ENCODE measurements around the gene PIGC.
"Not testable (repeated sequence)": the region's sequence is repeated elsewhere in the genome, so short reads cannot be mapped to it uniquely, and the experiment has no call there.

Gene PIGC

GRCh38 chr1:172442404-172442803 lies 1.5 kb downstream of the PIGC start:
- H3K9ac ChIP-seq (ENCODE audit: low read depth in 1 of 2, low read length in 2 of 2), result no peak overlapping the region
- H3K9me3 ChIP-seq (ENCODE audit: control insufficient read depth in 2 of 2, low read length in 2 of 2), result no peaks in the 10 kb centered on the region
- peaks cover 4% of the 10 kb centered on the region in 2 donors for H3K36me3 ChIP-seq (ENCODE audit: control insufficient read depth in 2 of 2, insufficient read depth in 2 of 2, low read length in 2 of 2)
- H3K4me3 ChIP-seq (ENCODE audit: low read length in 2 of 2), result peak overlapping the region in 1 of 2 donors; percentile 80
- peaks cover 6 to 9% of the 10 kb centered on the region in 2 donors for H3K4me1 ChIP-seq (ENCODE audit: control insufficient read depth in 2 of 2, insufficient read depth in 2 of 2, low read length in 2 of 2)
- no peak overlapping the region for H3K27ac ChIP-seq (ENCODE audit: low read depth in 2 of 2, low read length in 2 of 2)
- H3K27me3 ChIP-seq (ENCODE audit: control insufficient read depth in 2 of 2, insufficient read depth in 2 of 2, low read length in 2 of 2), result no peaks in the 10 kb centered on the region

GRCh38 chr1:172437183-172437582 lies 6.7 kb downstream of the PIGC start:
- not testable (repeated sequence) for H3K36me3 ChIP-seq (ENCODE audit: control insufficient read depth in 2 of 2, insufficient read depth in 2 of 2, low read length in 2 of 2); H3K27me3 ChIP-seq (ENCODE audit: control insufficient read depth in 2 of 2, insufficient read depth in 2 of 2, low read length in 2 of 2); H3K27ac ChIP-seq (ENCODE audit: low read depth in 2 of 2, low read length in 2 of 2); H3K9me3 ChIP-seq (ENCODE audit: control insufficient read depth in 2 of 2, low read length in 2 of 2); H3K9ac ChIP-seq (ENCODE audit: low read depth in 1 of 2, low read length in 2 of 2); H3K4me1 ChIP-seq (ENCODE audit: control insufficient read depth in 2 of 2, insufficient read depth in 2 of 2, low read length in 2 of 2); H3K4me3 ChIP-seq (ENCODE audit: low read length in 2 of 2)

- peak overlapping the region; percentile 37 for H3K4me3 ChIP-seq (ENCODE audit: low read length in 2 of 2)
- H3K4me1 ChIP-seq (ENCODE audit: control insufficient read depth in 2 of 2, insufficient read depth in 2 of 2, low read length in 2 of 2), result peaks cover 0 to 6% of the 10 kb centered on the region in 2 donors
- no peak overlapping the region for H3K9ac ChIP-seq (ENCODE audit: low read depth in 1 of 2, low read length in 2 of 2)
- H3K36me3 ChIP-seq (ENCODE audit: control insufficient read depth in 2 of 2, insufficient read depth in 2 of 2, low read length in 2 of 2), result no peaks in the 10 kb centered on the region
- H3K9me3 ChIP-seq (ENCODE audit: control insufficient read depth in 2 of 2, low read length in 2 of 2), result no peaks in the 10 kb centered on the region
- H3K27ac ChIP-seq (ENCODE audit: low read depth in 2 of 2, low read length in 2 of 2), result peak overlapping the region in 1 of 2 donors; percentile 48
- no peaks in the 10 kb centered on the region for H3K27me3 ChIP-seq (ENCODE audit: control insufficient read depth in 2 of 2, insufficient read depth in 2 of 2, low read length in 2 of 2)
Measured at GRCh38 chr1:172431721-172432192, 12.1 kb downstream of the PIGC start.

GRCh38 chr1:172431204-172431603 lies 12.7 kb downstream of the PIGC start:
- Histone ChIP-seq H3K36me3 (ENCODE audit: control insufficient read depth in 2 of 2, insufficient read depth in 2 of 2, low read length in 2 of 2) (no peaks in the 10 kb centered on the region), H3K4me1 (ENCODE audit: control insufficient read depth in 2 of 2, insufficient read depth in 2 of 2, low read length in 2 of 2) (peaks cover 0 to 6% of the 10 kb centered on the region in 2 donors), H3K27me3 (ENCODE audit: control insufficient read depth in 2 of 2, insufficient read depth in 2 of 2, low read length in 2 of 2) (no peaks in the 10 kb centered on the region), H3K9me3 (ENCODE audit: control insufficient read depth in 2 of 2, low read length in 2 of 2) (no peaks in the 10 kb centered on the region), H3K4me3 (ENCODE audit: low read length in 2 of 2) (no peak overlapping the region), H3K27ac (ENCODE audit: low read depth in 2 of 2, low read length in 2 of 2) (no peak overlapping the region), H3K9ac (ENCODE audit: low read depth in 1 of 2, low read length in 2 of 2) (no peak overlapping the region)

- Histone ChIP-seq H3K36me3 (ENCODE audit: control insufficient read depth in 2 of 2, insufficient read depth in 2 of 2, low read length in 2 of 2) (no peaks in the 10 kb centered on the region), H3K9ac (ENCODE audit: low read depth in 1 of 2, low read length in 2 of 2) (no peak overlapping the region), H3K9me3 (ENCODE audit: control insufficient read depth in 2 of 2, low read length in 2 of 2) (no peaks in the 10 kb centered on the region), H3K27ac (ENCODE audit: low read depth in 2 of 2, low read length in 2 of 2) (no peak overlapping the region), H3K4me3 (ENCODE audit: low read length in 2 of 2) (no peak overlapping the region), H3K4me1 (ENCODE audit: control insufficient read depth in 2 of 2, insufficient read depth in 2 of 2, low read length in 2 of 2) (peaks cover 0 to 6% of the 10 kb centered on the region in 2 donors), H3K27me3 (ENCODE audit: control insufficient read depth in 2 of 2, insufficient read depth in 2 of 2, low read length in 2 of 2) (no peaks in the 10 kb centered on the region)
Measured at GRCh38 chr1:172430128-172430454, 13.8 kb downstream of the PIGC start.

GRCh38 chr1:172429331-172430127 lies 14.3 kb downstream of the PIGC start:
- Histone ChIP-seq H3K27ac (ENCODE audit: low read depth in 2 of 2, low read length in 2 of 2) (no peak overlapping the region), H3K4me1 (ENCODE audit: control insufficient read depth in 2 of 2, insufficient read depth in 2 of 2, low read length in 2 of 2) (peaks cover 0 to 6% of the 10 kb centered on the region in 2 donors), H3K4me3 (ENCODE audit: low read length in 2 of 2) (no peak overlapping the region), H3K27me3 (ENCODE audit: control insufficient read depth in 2 of 2, insufficient read depth in 2 of 2, low read length in 2 of 2) (no peaks in the 10 kb centered on the region), H3K36me3 (ENCODE audit: control insufficient read depth in 2 of 2, insufficient read depth in 2 of 2, low read length in 2 of 2) (no peaks in the 10 kb centered on the region), H3K9me3 (ENCODE audit: control insufficient read depth in 2 of 2, low read length in 2 of 2) (no peaks in the 10 kb centered on the region), H3K9ac (ENCODE audit: low read depth in 1 of 2, low read length in 2 of 2) (no peak overlapping the region)

GRCh38 chr1:172427191-172427590 lies 16.7 kb downstream of the PIGC start:
- Histone ChIP-seq H3K4me3 (ENCODE audit: low read length in 2 of 2) (no peak overlapping the region), H3K4me1 (ENCODE audit: control insufficient read depth in 2 of 2, insufficient read depth in 2 of 2, low read length in 2 of 2) (peaks cover 0 to 6% of the 10 kb centered on the region in 2 donors), H3K27me3 (ENCODE audit: control insufficient read depth in 2 of 2, insufficient read depth in 2 of 2, low read length in 2 of 2) (no peaks in the 10 kb centered on the region), H3K9ac (ENCODE audit: low read depth in 1 of 2, low read length in 2 of 2) (no peak overlapping the region), H3K9me3 (ENCODE audit: control insufficient read depth in 2 of 2, low read length in 2 of 2) (no peaks in the 10 kb centered on the region), H3K36me3 (ENCODE audit: control insufficient read depth in 2 of 2, insufficient read depth in 2 of 2, low read length in 2 of 2) (no peaks in the 10 kb centered on the region), H3K27ac (ENCODE audit: low read depth in 2 of 2, low read length in 2 of 2) (no peak overlapping the region)

GRCh38 chr1:172425339-172425738 lies 18.5 kb downstream of the PIGC start:
- Histone ChIP-seq H3K9ac (ENCODE audit: low read depth in 1 of 2, low read length in 2 of 2) (no peak overlapping the region), H3K4me1 (ENCODE audit: control insufficient read depth in 2 of 2, insufficient read depth in 2 of 2, low read length in 2 of 2) (no peaks in the 10 kb centered on the region), H3K36me3 (ENCODE audit: control insufficient read depth in 2 of 2, insufficient read depth in 2 of 2, low read length in 2 of 2) (no peaks in the 10 kb centered on the region), H3K27me3 (ENCODE audit: control insufficient read depth in 2 of 2, insufficient read depth in 2 of 2, low read length in 2 of 2) (no peaks in the 10 kb centered on the region), H3K9me3 (ENCODE audit: control insufficient read depth in 2 of 2, low read length in 2 of 2) (no peaks in the 10 kb centered on the region), H3K4me3 (ENCODE audit: low read length in 2 of 2) (no peak overlapping the region), H3K27ac (ENCODE audit: low read depth in 2 of 2, low read length in 2 of 2) (no peak overlapping the region)

- Histone ChIP-seq H3K27ac (ENCODE audit: low read depth in 2 of 2, low read length in 2 of 2) (no peak overlapping the region), H3K4me1 (ENCODE audit: control insufficient read depth in 2 of 2, insufficient read depth in 2 of 2, low read length in 2 of 2) (no peaks in the 10 kb centered on the region), H3K4me3 (ENCODE audit: low read length in 2 of 2) (no peak overlapping the region), H3K9ac (ENCODE audit: low read depth in 1 of 2, low read length in 2 of 2) (no peak overlapping the region), H3K27me3 (ENCODE audit: control insufficient read depth in 2 of 2, insufficient read depth in 2 of 2, low read length in 2 of 2) (no peaks in the 10 kb centered on the region), H3K36me3 (ENCODE audit: control insufficient read depth in 2 of 2, insufficient read depth in 2 of 2, low read length in 2 of 2) (no peaks in the 10 kb centered on the region), H3K9me3 (ENCODE audit: control insufficient read depth in 2 of 2, low read length in 2 of 2) (no peaks in the 10 kb centered on the region)
Measured at GRCh38 chr1:172423336-172423735, 20.5 kb downstream of the PIGC start.

GRCh38 chr1:172421974-172422604 lies 21.8 kb downstream of the PIGC start:
- no peaks in the 10 kb centered on the region for H3K27me3 ChIP-seq (ENCODE audit: control insufficient read depth in 2 of 2, insufficient read depth in 2 of 2, low read length in 2 of 2)
- no peak overlapping the region for H3K27ac ChIP-seq (ENCODE audit: low read depth in 2 of 2, low read length in 2 of 2)
- H3K9me3 ChIP-seq (ENCODE audit: control insufficient read depth in 2 of 2, low read length in 2 of 2), result no peaks in the 10 kb centered on the region
- no peaks in the 10 kb centered on the region for H3K36me3 ChIP-seq (ENCODE audit: control insufficient read depth in 2 of 2, insufficient read depth in 2 of 2, low read length in 2 of 2)
- no peak overlapping the region for H3K4me3 ChIP-seq (ENCODE audit: low read length in 2 of 2)
- H3K4me1 ChIP-seq (ENCODE audit: control insufficient read depth in 2 of 2, insufficient read depth in 2 of 2, low read length in 2 of 2), result no peaks in the 10 kb centered on the region
- H3K9ac ChIP-seq (ENCODE audit: low read depth in 1 of 2, low read length in 2 of 2), result no peak overlapping the region

Measured in mucosa of rectum (tissue), 2 donors.